GM10266 (cell line): Measurements from ENCODE around the gene PDSS2.

Source experiments
- DNase-seq: peaks from one replicate; pipeline ENCODE4 v3.0.0; 2012; ENCODE audit errors: extremely low spot score
- CTCF ChIP-seq: IDR thresholded peaks from 2 replicates; pipeline ENCODE4 v1.5.1; 2012; ENCODE audit warnings: mild to moderate bottlenecking, low read depth; ENCODE audit not compliant: control insufficient read depth, insufficient read depth; ENCODE audit errors: missing control alignments

The PDSS2 gene

GRCh38 chr6:107400616-107401147 lies 58.7 kb downstream of the PDSS2 start:
- TF ChIP-seq CTCF: no peak
- DNase-seq: no peak

- DNase-seq: no peak
- no peak for TF ChIP-seq CTCF
These were observed 59.4 kb downstream of the PDSS2 start for GRCh38 chr6:107399935-107400334.

- no peak for TF ChIP-seq CTCF
- DNase-seq: no peak
These were observed 61.4 kb downstream of the PDSS2 start for GRCh38 chr6:107398001-107398400.

GRCh38 chr6:107396211-107396610 lies 63.2 kb downstream of the PDSS2 start:
- TF ChIP-seq CTCF: no peak
- DNase-seq: no peak

GRCh38 chr6:107392069-107392468 lies 67.3 kb downstream of the PDSS2 start:
- TF ChIP-seq CTCF: no peak
- DNase-seq: no peak

- TF ChIP-seq CTCF: no peak
These were observed 68.5 kb downstream of the PDSS2 start for GRCh38 chr6:107390685-107391435.

GRCh38 chr6:107390056-107390455 lies 69.3 kb downstream of the PDSS2 start:
- TF ChIP-seq CTCF: no peak
- DNase-seq: no peak

More at GRCh38 chr6:107390685-107391435, 68.5 kb downstream of the PDSS2 start:
- DNase-seq: no peak
